HEK293 (cell line): ENCODE data around the gene PLCB1.

ENCODE experiments used
- CTCF ChIA-PET: fragments of 350-600 bp; formaldehyde crosslinking; extraction: SDS; loops from one replicate; lab custom pipeline; 2021; ENCODE audit warnings: antibody characterized with exemption; lab: Yijun Ruan, JAX
- POLR2A ChIA-PET: fragments of 300-600 bp; formaldehyde crosslinking; extraction: SDS; loops from one replicate; lab custom pipeline; 2020; ENCODE audit warnings: antibody characterized with exemption, inconsistent platforms; lab: Yijun Ruan, JAX
- H3K27ac ChIP-seq: fragments of 200-500 bp; sonication (Bioruptor generic); 2 replicates; pipeline ENCODE4 v1.5.1; 2014; ENCODE audit warnings: low read depth, low read length, control low read depth, inconsistent platforms; ENCODE audit errors: extremely low read depth
- H3K36me3 ChIP-seq, 2 experiments: fragments of 200-500 bp in 1 of 2; sonication (Bioruptor generic) in 1 of 2; 1 replicate in 1 of 2; 2 replicates in 1 of 2; pipeline ENCODE4 v1.5.1; 2014 to 2017; ENCODE audit warnings: inconsistent platforms in 2 of 2, low read length in 2 of 2; ENCODE audit not compliant: control insufficient read depth in 2 of 2, insufficient read depth in 1 of 2
- H3K4me1 ChIP-seq: fragments of 200-500 bp; sonication (Bioruptor generic); 2 replicates; pipeline ENCODE4 v1.5.1; 2014; ENCODE audit warnings: mild to moderate bottlenecking, low read length, inconsistent platforms; ENCODE audit not compliant: control insufficient read depth, insufficient read depth
- H3K4me3 ChIP-seq: 2 replicates; pipeline ENCODE4 v1.5.1; 2011; ENCODE audit warnings: low read depth, mild to moderate bottlenecking, control low read depth, low read length, moderate library complexity
- H3K9me3 ChIP-seq: fragments of 200-500 bp; sonication (Bioruptor generic); 2 replicates; pipeline ENCODE4 v1.5.1; 2014; ENCODE audit warnings: low read depth, low read length, inconsistent platforms; ENCODE audit not compliant: control insufficient read depth, insufficient read depth
- PATZ1 ChIP-seq: fragments of 450-650 bp; formaldehyde crosslinking; IDR thresholded peaks from 2 replicates; pipeline ENCODE4 v1.5.1; 2016; ENCODE audit warnings: missing biosample characterization, missing genetic modification characterization
- PRDM10 ChIP-seq: fragments of 450-650 bp; formaldehyde crosslinking; IDR thresholded peaks from 2 replicates; pipeline ENCODE4 v1.5.1; 2016; ENCODE audit warnings: missing biosample characterization, missing genetic modification characterization
- PRDM4 ChIP-seq: fragments of 450-650 bp; formaldehyde crosslinking; IDR thresholded peaks from 2 replicates; pipeline ENCODE4 v1.5.1; 2017; ENCODE audit warnings: missing biosample characterization, missing genetic modification characterization
- WT1 ChIP-seq: fragments of 450-650 bp; formaldehyde crosslinking; IDR thresholded peaks from 2 replicates; pipeline ENCODE4 v1.5.1; 2016; ENCODE audit warnings: missing biosample characterization, missing genetic modification characterization
- ZBTB49 ChIP-seq: fragments of 450-650 bp; formaldehyde crosslinking; IDR thresholded peaks from 2 replicates; pipeline ENCODE4 v1.5.1; 2016; ENCODE audit warnings: missing biosample characterization, missing genetic modification characterization, low read depth
- ZBTB6 ChIP-seq: fragments of 450-650 bp; formaldehyde crosslinking; IDR thresholded peaks from 2 replicates; pipeline ENCODE4 v1.5.1; 2017; ENCODE audit warnings: missing biosample characterization, missing genetic modification characterization
- ZIC2 ChIP-seq: fragments of 450-650 bp; formaldehyde crosslinking; IDR thresholded peaks from 2 replicates; pipeline ENCODE4 v1.5.1; 2016; ENCODE audit warnings: missing biosample characterization, missing genetic modification characterization
- ZNF133 ChIP-seq: fragments of 450-650 bp; formaldehyde crosslinking; IDR thresholded peaks from 2 replicates; pipeline ENCODE4 v1.5.1; 2016; ENCODE audit warnings: missing biosample characterization, missing genetic modification characterization
- ZNF19 ChIP-seq: fragments of 450-650 bp; formaldehyde crosslinking; IDR thresholded peaks from 2 replicates; pipeline ENCODE4; 2016; ENCODE audit warnings: missing biosample characterization, missing genetic modification characterization, low read depth
- ZNF223 ChIP-seq: fragments of 450-650 bp; formaldehyde crosslinking; IDR thresholded peaks from 2 replicates; pipeline ENCODE4 v1.5.1; 2016; ENCODE audit warnings: missing biosample characterization, missing genetic modification characterization
- ZNF274 ChIP-seq, 2 experiments: fragments of 200-500 bp in 1 of 2; fragments of 450-650 bp in 1 of 2; sonication (Bioruptor generic) in 1 of 2; formaldehyde crosslinking in 1 of 2; IDR thresholded peaks; 2 replicates each; pipeline versions ENCODE4 v1.5.1 to v1.6.1; 2014 to 2016; ENCODE audit warnings: borderline replicate concordance in 1 of 2, inconsistent platforms in 1 of 2, low read length in 1 of 2, missing biosample characterization in 1 of 2, missing genetic modification characterization in 1 of 2
- ZNF335 ChIP-seq: fragments of 450-650 bp; formaldehyde crosslinking; conservative IDR thresholded peaks from 2 replicates; pipeline ENCODE4 v1.5.1; 2016; ENCODE audit warnings: missing biosample characterization, missing genetic modification characterization
- ZNF416 ChIP-seq: fragments of 450-650 bp; formaldehyde crosslinking; IDR thresholded peaks from 2 replicates; pipeline ENCODE4 v1.5.1; 2016; ENCODE audit warnings: missing biosample characterization, missing genetic modification characterization
- ZNF596 ChIP-seq: fragments of 450-650 bp; IDR thresholded peaks from 2 replicates; pipeline ENCODE4 v1.5.0; 2018; ENCODE audit warnings: missing biosample characterization, mild to moderate bottlenecking, missing genetic modification characterization, moderate library complexity
- ZNF624 ChIP-seq: fragments of 450-650 bp; formaldehyde crosslinking; IDR thresholded peaks from 2 replicates; pipeline ENCODE4 v1.5.1; 2017; ENCODE audit warnings: missing biosample characterization, missing genetic modification characterization
- ZNF645 ChIP-seq: fragments of 450-650 bp; formaldehyde crosslinking; IDR thresholded peaks from 2 replicates; pipeline ENCODE4; 2016; ENCODE audit warnings: missing biosample characterization, missing genetic modification characterization
- ZNF692 ChIP-seq: fragments of 450-650 bp; formaldehyde crosslinking; IDR thresholded peaks from 2 replicates; pipeline ENCODE4 v1.5.1; 2016; ENCODE audit warnings: missing biosample characterization, missing genetic modification characterization
- ZXDB ChIP-seq: fragments of 450-650 bp; formaldehyde crosslinking; IDR thresholded peaks from 2 replicates; pipeline ENCODE4 v1.5.1; 2016; ENCODE audit warnings: missing biosample characterization, missing genetic modification characterization

The PLCB1 gene

GRCh38 chr20:8709627-8710026, 577.6 kb downstream of the PLCB1 start:
- no peak overlapping the region for H3K27ac ChIP-seq
- peaks cover 0 to 7% of the 10 kb centered on the region in 2 experiments; a peak in 1 of 3 replicates for H3K36me3 ChIP-seq
- no peaks in the 10 kb centered on the region for H3K9me3 ChIP-seq
- TF ChIP-seq ZBTB49 (no peak), ZIC2 (tag by site-specific recombination) (no peak), ZNF416 (tag by site-specific recombination) (no peak), ZNF19 (tag by site-specific recombination) (no peak), ZNF596 (no peak), ZNF133 (tag by site-specific recombination) (no peak), ZNF624 (no peak), PRDM10 (tag by site-specific recombination) (no peak), ZNF274 (IDR thresholded peaks at IDR 0.05; ENCODE audit: low read length) (no peak), ZNF274 (tag by site-specific recombination; IDR thresholded peaks at IDR 0.05; ENCODE audit: borderline replicate concordance) (no peak), ZXDB (tag by site-specific recombination) (no peak), ZNF223 (tag by site-specific recombination) (no peak), ZBTB6 (tag by site-specific recombination) (no peak), ZNF692 (tag by site-specific recombination) (no peak), ZNF335 (tag by site-specific recombination) (no peak), PATZ1 (tag by site-specific recombination) (no peak), ZNF645 (tag by site-specific recombination) (no peak), WT1 (no peak), PRDM4 (tag by site-specific recombination) (no peak)
- H3K4me1 ChIP-seq, result no peaks in the 10 kb centered on the region
- H3K4me3 ChIP-seq, result no peak overlapping the region
- ChIA-PET CTCF (interaction anchor here (1.2 kb wide), 1 partner anchor 12 kb away, joined by 4 read pairs; no protein-coding TSS in a partner anchor), POLR2A (no interaction called here)
